ENCODE measurements around the gene DPH5.

DNA sequence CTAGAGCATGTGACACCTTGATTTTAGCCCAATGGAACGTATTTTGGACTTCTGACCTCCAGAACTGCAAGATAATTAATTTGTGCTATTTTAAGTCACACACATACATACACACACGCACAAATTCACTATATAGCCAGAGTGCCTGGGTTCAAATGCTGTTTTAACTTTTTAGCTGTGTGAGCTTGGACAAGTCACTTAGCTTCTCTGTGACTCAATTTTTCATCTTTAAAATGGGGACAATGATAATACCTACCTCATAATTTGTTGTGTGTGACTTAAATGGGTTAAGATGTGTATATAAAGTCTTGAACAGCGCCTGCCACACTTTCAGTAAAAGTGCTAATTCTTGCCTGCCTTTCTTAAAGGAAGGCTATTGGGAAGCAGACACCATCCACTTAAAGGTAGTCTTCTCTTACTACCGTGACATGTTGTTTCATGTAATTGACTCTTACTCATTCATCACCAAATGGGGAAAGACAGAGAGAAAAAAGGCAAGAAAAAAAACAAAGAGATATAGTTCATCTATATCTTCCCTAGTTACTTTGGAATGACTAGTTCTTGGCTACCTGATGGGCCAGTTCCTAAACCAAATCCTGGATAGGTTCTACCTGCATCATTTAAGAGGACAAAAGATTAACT, 73.4 kb downstream of the DPH5 start:
- TF ChIP-seq, protein P1, sequence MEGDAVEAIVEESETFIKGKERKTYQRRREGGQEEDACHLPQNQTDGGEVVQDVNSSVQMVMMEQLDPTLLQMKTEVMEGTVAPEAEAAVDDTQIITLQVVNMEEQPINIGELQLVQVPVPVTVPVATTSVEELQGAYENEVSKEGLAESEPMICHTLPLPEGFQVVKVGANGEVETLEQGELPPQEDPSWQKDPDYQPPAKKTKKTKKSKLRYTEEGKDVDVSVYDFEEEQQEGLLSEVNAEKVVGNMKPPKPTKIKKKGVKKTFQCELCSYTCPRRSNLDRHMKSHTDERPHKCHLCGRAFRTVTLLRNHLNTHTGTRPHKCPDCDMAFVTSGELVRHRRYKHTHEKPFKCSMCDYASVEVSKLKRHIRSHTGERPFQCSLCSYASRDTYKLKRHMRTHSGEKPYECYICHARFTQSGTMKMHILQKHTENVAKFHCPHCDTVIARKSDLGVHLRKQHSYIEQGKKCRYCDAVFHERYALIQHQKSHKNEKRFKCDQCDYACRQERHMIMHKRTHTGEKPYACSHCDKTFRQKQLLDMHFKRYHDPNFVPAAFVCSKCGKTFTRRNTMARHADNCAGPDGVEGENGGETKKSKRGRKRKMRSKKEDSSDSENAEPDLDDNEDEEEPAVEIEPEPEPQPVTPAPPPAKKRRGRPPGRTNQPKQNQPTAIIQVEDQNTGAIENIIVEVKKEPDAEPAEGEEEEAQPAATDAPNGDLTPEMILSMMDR (IDR thresholded peaks at IDR 0.05), result no peak
- no peak for TF ChIP-seq POLR2A (IDR thresholded peaks at IDR 0.05)
